ENCODE data around the gene PLD2.
A peak's percentile ranks its signal among the peaks of the same experiment; 100 is the strongest.
"Not testable (repeated sequence)": the region's sequence is repeated elsewhere in the genome, so short reads cannot be mapped to it uniquely, and the experiment has no call there.

PLD2 gene

GRCh38 chr17:4823373-4824089 is 16.6 kb downstream of the PLD2 start:
- no peaks in the 10 kb centered on the region for H3K9me3 ChIP-seq (ENCODE audit: control insufficient read depth, low read length)
- H3K36me3 ChIP-seq (ENCODE audit: control insufficient read depth, insufficient read depth, low read length): no peaks in the 10 kb centered on the region
- no peaks in the 10 kb centered on the region for H3K4me1 ChIP-seq
- TF ChIP-seq CTCF (IDR thresholded peaks at IDR 0.05): no peak
- H3K4me2 ChIP-seq (ENCODE audit: low read length): no peak overlapping the region
- H3K27me3 ChIP-seq (ENCODE audit: control insufficient read depth, insufficient read depth, low read length): no peaks in the 10 kb centered on the region
- H3K9ac ChIP-seq: no peak overlapping the region
- H2AFZ ChIP-seq: no peak overlapping the region
- no peaks in the 10 kb centered on the region for H3K79me2 ChIP-seq
- no peak overlapping the region for H3K27ac ChIP-seq
- no peak overlapping the region for H3K4me3 ChIP-seq (ENCODE audit: low read depth, low read length)

- no peak for TF ChIP-seq CTCF (IDR thresholded peaks at IDR 0.05)
- Histone ChIP-seq H3K4me1 (no peaks in the 10 kb centered on the region), H3K79me2 (no peaks in the 10 kb centered on the region), H3K36me3 (ENCODE audit: control insufficient read depth, insufficient read depth, low read length) (no peaks in the 10 kb centered on the region), H2AFZ (no peak overlapping the region), H3K27me3 (ENCODE audit: control insufficient read depth, insufficient read depth, low read length) (no peaks in the 10 kb centered on the region), H3K9me3 (ENCODE audit: control insufficient read depth, low read length) (no peaks in the 10 kb centered on the region), H3K4me3 (ENCODE audit: low read depth, low read length) (no peak overlapping the region), H3K4me2 (ENCODE audit: low read length) (no peak overlapping the region), H3K27ac (no peak overlapping the region), H3K9ac (no peak overlapping the region)
These were observed 20.4 kb downstream of the PLD2 start for GRCh38 chr17:4827399-4827798.

- peak overlapping the region; percentile 64 for H3K4me3 ChIP-seq (ENCODE audit: low read depth, low read length)
- H3K79me2 ChIP-seq: peaks cover 23% of the 10 kb centered on the region
- not testable (repeated sequence) for H3K4me1 ChIP-seq; H3K9ac ChIP-seq; H3K27me3 ChIP-seq (ENCODE audit: control insufficient read depth, insufficient read depth, low read length); H3K36me3 ChIP-seq (ENCODE audit: control insufficient read depth, insufficient read depth, low read length); H3K9me3 ChIP-seq (ENCODE audit: control insufficient read depth, low read length)
- H2AFZ ChIP-seq: peak overlapping the region; percentile 95
- peak overlapping the region; percentile 72 for H3K27ac ChIP-seq
- H3K4me2 ChIP-seq (ENCODE audit: low read length): peak overlapping the region; percentile 93
These were observed 25.9 kb downstream of the PLD2 start for GRCh38 chr17:4832829-4833177.

GRCh38 chr17:4833178-4833940 is 26.4 kb downstream of the PLD2 start, which contains the start of gene MINK1:
TSS of gene MINK1 (plus strand) at chr17:4833340. CDS start at chr17:4833584, 244 bp downstream.
- H3K27me3 ChIP-seq (ENCODE audit: control insufficient read depth, insufficient read depth, low read length): no peaks in the 10 kb centered on the region
- peak within 1 kb of the TSS; percentile 93 for H3K4me2 ChIP-seq (ENCODE audit: low read length)
- H3K4me1 ChIP-seq: peaks cover 10% of the 10 kb centered on the region
- H3K9me3 ChIP-seq (ENCODE audit: control insufficient read depth, low read length): no peaks in the 10 kb centered on the region
- H3K27ac ChIP-seq: peak within 1 kb of the TSS; percentile 72
- H3K79me2 ChIP-seq: peaks cover 29% of the 10 kb centered on the region
- TF ChIP-seq CTCF (IDR thresholded peaks at IDR 0.05): no peak
- H3K36me3 ChIP-seq (ENCODE audit: control insufficient read depth, insufficient read depth, low read length): no peaks in the 10 kb centered on the region
- H3K9ac ChIP-seq: peak within 1 kb of the TSS; percentile 72
- H3K4me3 ChIP-seq (ENCODE audit: low read depth, low read length): peak within 1 kb of the TSS; percentile 64
- peak within 1 kb of the TSS; percentile 95 for H2AFZ ChIP-seq

GRCh38 chr17:4833941-4834680 is 27.2 kb downstream of the PLD2 start:
- H3K27ac ChIP-seq: peak overlapping the region; percentile 72
- peak overlapping the region; percentile 93 for H3K4me2 ChIP-seq (ENCODE audit: low read length)
- no peaks in the 10 kb centered on the region for H3K36me3 ChIP-seq (ENCODE audit: control insufficient read depth, insufficient read depth, low read length)
- H3K9me3 ChIP-seq (ENCODE audit: control insufficient read depth, low read length): no peaks in the 10 kb centered on the region
- no peaks in the 10 kb centered on the region for H3K27me3 ChIP-seq (ENCODE audit: control insufficient read depth, insufficient read depth, low read length)
- peaks cover 10% of the 10 kb centered on the region for H3K4me1 ChIP-seq
- H2AFZ ChIP-seq: peak overlapping the region; percentile 95
- TF ChIP-seq CTCF (IDR thresholded peaks at IDR 0.05): no peak
- H3K79me2 ChIP-seq: peaks cover 33% of the 10 kb centered on the region
- peak overlapping the region; percentile 64 for H3K4me3 ChIP-seq (ENCODE audit: low read depth, low read length)
- H3K9ac ChIP-seq: no peak overlapping the region
